Large intestine (tissue), 3 donors: ENCODE data around the gene BPIFB3. TPM values are rescaled to one million over a fixed set of nuclear protein-coding genes. Genes with fewer than 3 reads are reported as not detected.

Experiments used
- DNase-seq, 2 donors: peaks; one replicate each; pipeline versions ENCODE4 v3.0.0 to v3.0.0-alpha.2; 2013
- H3K27ac ChIP-seq: one replicate; pipeline ENCODE4 v1.5.1; 2013; ENCODE audit warnings: low read length
- H3K27me3 ChIP-seq: 2 replicates; pipeline ENCODE4 v1.6.1; 2013; ENCODE audit warnings: low read length; ENCODE audit not compliant: control insufficient read depth, insufficient read depth
- H3K36me3 ChIP-seq: 2 replicates; pipeline ENCODE4 v1.6.1; 2013; ENCODE audit warnings: low read length; ENCODE audit not compliant: control insufficient read depth, insufficient read depth
- H3K4me1 ChIP-seq: one replicate; pipeline ENCODE4 v1.6.1; 2013; ENCODE audit warnings: low read length; ENCODE audit not compliant: control insufficient read depth, insufficient read depth
- H3K4me3 ChIP-seq: one replicate; pipeline ENCODE4 v1.5.1; 2013; ENCODE audit warnings: low read length
- H3K9me3 ChIP-seq: one replicate; pipeline ENCODE4 v1.6.1; 2013; ENCODE audit warnings: mild to moderate bottlenecking, low read depth, low read length, moderate library complexity; ENCODE audit not compliant: control insufficient read depth
- WGBS: methylation state at CpG from one replicate; pipeline ENCODE4 v1.1.5; 2013; ENCODE audit warnings: low lambda C conversion rate; ENCODE audit not compliant: insufficient coverage; 5-methylcytosine and 5-hydroxymethylcytosine counted together
- polyA plus RNA-seq: library from polyadenylated mRNA; unstranded; fragments of 120-200 nt; gene quantifications from one replicate; pipeline ENCODE4 v1.2.1, GENCODE V29; 2013

BPIFB3 gene
- polyA plus RNA-seq, 1 donor, result not detected

DNA sequence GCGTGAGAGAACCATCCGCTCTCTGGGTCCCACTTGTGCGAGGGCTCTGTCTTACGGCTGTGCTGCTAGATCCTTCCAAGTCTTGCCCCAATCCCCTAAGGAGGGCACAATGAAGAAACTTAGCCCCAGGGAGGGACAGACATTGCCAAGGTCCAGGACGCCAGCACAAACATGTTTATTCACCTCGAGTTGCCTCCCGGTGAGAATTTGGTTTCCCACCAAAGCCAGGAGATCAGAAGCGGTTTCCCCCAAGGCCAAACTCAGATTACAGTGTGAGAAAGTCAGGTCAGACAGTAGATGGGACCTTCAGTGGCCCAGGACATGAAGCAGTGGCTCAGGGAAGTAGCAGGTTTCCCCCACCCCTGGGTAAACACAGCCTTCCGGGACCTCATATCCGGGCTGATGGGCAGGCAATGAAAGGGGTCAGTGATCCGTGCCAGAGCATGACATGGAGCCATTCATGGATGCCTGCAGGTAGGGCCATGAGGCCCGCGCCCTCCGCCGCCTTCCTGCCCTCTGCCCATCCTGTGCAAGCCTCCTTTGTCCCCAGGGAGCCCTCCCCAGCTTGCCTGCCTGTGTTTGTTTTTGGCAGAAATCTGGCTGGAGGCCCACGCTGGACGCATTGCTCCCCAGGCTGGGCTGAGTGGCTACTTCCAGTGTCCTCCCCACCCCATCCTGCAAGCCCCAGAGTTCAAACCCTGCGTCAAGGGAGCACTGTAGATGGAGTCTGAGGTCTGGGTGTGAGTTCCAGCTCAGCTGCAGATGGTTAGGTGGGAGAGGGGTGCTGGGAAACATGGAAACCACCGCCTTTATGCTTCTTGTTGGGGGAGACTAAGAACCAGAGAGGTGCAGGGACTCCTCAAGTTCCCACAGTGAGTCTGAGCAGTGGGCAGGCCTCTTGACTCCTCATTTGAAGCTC lies 44.2 kb upstream of the BPIFB3 start:
- WGBS, result no CpG with 5 or more reads among the region's 19 CpGs
- Histone ChIP-seq H3K9me3 (no peaks in the 10 kb centered on the region), H3K4me3 (no peak overlapping the region), H3K27ac (no peak overlapping the region), H3K27me3 (no peaks in the 10 kb centered on the region), H3K4me1 (no peaks in the 10 kb centered on the region), H3K36me3 (no peaks in the 10 kb centered on the region)
- DNase-seq, result no peak

DNA sequence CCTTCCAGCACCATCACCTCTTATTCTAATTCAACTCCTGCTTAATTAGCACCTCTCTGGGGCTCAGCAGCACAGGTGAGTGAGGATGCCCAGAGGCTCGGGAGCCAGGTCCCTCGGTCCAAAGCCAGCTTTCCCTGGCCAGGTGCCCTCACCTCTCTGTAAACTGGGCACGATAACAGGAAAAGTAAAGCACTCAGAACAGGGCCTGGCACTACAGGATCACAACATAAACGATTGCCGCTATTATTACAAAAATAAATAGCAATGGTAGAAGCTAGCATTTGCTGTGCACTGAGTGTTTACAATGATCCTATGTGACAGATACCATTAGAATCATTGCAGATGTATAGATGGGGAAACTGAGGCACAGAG lies 43.6 kb upstream of the BPIFB3 start:
- DNase-seq, result no peak
- no CpG with 5 or more reads among the region's 5 CpGs for WGBS
- H3K27me3 ChIP-seq, result peaks cover 5% of the 10 kb centered on the region

DNA sequence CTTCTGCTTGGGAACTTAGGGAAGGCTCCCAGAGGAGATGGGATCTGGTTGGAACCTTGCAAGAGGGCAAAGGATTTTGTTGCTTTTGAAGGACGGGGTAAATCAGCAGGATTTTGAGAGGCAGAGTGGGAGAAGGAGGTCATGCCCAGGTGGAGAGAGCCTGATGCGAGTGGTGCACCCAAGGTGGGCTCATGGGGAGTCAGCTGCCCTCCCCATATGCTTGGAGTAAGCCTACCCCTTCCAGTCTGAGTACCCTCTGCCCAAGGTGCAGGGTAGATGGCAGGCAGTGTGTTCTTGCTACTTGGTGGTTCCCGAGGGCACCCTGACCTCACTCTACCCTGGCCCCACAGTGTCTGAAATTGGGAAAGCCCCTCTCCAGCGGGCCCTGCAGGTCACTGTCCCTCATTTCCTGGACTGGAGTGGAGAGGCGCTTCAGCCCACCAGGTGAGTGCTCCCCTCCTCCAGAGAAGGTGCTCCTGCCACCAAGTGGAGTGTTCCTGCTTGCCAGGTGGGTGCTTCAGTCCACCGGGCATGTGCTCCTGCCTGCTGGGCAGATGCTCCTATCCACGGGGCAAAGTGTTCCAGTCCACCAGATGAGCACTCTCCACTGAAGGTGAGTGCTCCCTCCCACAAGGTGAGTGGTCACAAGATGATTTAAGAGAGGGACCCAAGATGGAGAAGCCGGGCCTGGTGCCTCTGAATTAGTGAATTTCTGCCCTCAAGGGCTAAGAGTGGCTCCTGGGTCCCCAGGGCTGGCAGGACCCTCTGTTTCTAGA lies 42.8 kb upstream of the BPIFB3 start:
- Histone ChIP-seq H3K9me3 (no peaks in the 10 kb centered on the region), H3K4me1 (no peaks in the 10 kb centered on the region), H3K36me3 (no peaks in the 10 kb centered on the region), H3K27me3 (peaks cover 6% of the 10 kb centered on the region), H3K27ac (no peak overlapping the region), H3K4me3 (no peak overlapping the region)
- no CpG with 5 or more reads among the region's 8 CpGs for WGBS
- DNase-seq, result no peak

More for the DNA sequence above, 43.6 kb upstream of the BPIFB3 start:
- Histone ChIP-seq H3K4me3 (no peak overlapping the region), H3K4me1 (no peaks in the 10 kb centered on the region), H3K9me3 (no peaks in the 10 kb centered on the region), H3K36me3 (no peaks in the 10 kb centered on the region), H3K27ac (no peak overlapping the region)

DNA sequence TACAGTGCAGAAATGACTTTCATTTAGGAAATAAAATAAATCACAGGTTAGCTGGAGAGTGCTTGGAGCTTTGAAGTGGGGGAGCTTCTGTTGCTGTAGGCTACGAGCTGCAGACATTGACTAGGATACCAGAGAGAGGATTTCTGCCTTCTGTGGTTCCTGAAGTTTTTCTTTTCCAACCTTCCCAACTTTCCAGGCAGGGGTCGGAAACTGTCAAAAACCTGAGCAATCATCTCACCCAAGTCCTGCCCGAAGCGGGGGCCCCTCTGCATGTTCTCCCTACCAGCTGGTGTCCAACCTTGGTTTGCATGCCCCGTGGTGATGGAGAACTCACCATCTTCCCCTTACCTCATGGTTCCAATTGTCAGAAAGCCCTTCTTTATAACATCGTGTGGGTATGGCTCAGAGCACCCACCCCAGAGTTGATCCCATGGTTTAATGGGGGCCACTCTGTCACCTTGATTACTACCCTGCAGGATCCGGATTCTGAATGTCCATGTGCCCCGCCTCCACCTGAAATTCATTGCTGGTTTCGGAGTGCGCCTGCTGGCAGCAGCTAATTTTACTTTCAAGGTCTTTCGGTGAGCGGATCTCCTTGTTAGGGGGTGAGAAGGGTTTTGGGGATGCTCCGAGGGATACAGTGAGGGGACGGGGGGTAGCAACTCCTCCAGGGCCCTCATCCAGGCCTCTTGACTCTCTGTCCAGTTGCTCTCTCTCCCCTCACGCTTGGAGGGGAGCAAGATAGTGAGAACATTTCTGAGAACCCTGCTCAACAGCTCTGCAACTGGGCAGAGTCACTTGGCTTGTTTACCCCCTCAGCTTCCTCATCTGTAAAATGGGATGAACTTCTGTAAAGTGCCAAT lies 41.1 kb upstream of the BPIFB3 start:
- H3K27me3 ChIP-seq, result peaks cover 6% of the 10 kb centered on the region
- no CpG with 5 or more reads among the region's 15 CpGs for WGBS

DNA sequence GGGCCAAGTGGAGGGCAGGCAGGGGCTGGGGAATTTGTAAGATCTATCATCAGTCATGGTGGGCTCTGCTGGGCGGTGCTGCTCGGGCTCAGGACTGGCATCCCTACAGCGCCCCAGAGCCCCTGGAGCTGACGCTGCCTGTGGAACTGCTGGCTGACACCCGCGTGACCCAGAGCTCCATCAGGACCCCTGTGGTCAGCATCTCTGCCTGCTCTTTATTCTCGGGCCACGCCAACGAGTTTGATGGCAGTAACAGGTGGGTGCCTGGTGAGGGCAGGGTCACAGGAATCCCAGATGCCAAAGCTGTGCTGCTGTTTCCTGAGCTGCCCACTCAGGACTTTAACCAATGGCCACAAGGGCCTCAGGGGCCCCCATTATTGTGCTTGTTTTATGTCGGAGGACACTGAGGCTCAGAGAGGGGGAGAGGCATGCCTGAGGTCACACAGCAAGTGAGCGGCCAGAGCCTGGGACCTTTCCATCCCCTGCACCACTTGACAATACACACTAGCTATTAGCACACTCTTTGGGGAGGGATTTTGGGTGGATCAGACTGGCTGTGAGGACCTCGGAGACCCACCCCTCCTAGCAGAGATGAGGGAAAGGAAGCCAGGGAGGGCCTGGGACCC lies 39.9 kb upstream of the BPIFB3 start:
- H3K4me3 ChIP-seq, result no peak overlapping the region
- WGBS, result no CpG with 5 or more reads among the region's 12 CpGs
- no peak for DNase-seq
- no peaks in the 10 kb centered on the region for H3K4me1 ChIP-seq
- H3K27me3 ChIP-seq, result peaks cover 6% of the 10 kb centered on the region
- H3K36me3 ChIP-seq, result no peaks in the 10 kb centered on the region
- no peaks in the 10 kb centered on the region for H3K9me3 ChIP-seq
- no peak overlapping the region for H3K27ac ChIP-seq

More for the DNA sequence above, 41.1 kb upstream of the BPIFB3 start:
- Histone ChIP-seq H3K4me3 (no peak overlapping the region), H3K9me3 (no peaks in the 10 kb centered on the region), H3K36me3 (no peaks in the 10 kb centered on the region), H3K4me1 (no peaks in the 10 kb centered on the region), H3K27ac (no peak overlapping the region)
- DNase-seq, result no peak

DNA sequence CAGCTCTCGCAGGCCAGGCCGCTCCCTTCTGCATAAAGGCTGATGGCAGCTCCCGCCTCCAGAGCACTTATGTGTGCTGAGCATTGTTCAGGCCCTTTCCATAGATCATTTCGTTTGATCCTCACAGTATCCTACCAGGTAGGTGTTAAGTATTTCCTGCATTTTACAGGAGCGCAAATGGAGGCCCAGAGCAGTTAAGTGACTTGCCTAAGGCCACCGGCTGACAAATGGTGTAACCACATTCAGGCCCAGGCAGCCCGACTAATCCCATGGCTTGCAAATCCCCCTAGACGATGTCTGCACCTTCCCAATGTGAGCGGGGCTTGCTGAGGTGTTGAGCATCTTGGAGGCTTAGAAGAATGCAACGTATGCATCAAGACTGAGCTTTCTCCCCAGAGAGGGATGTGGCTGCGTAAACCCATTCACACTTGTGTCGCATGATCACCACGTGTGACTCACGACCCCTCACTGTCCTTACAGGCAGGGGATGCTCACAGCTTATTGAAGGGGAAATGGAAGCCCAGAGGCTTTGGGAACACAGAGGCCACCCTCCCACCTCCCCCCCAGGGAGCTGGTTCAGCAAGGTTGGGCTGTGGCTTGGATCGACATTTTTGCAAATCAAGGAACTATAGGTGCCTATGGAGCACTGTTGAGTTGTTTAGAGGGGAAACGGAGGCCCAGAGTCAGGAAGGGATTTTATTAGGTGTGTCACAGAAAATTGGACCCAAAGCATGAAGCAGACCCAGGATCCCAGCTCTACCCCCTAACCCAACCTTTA lies 39.2 kb upstream of the BPIFB3 start:
- H3K4me1 ChIP-seq, result no peaks in the 10 kb centered on the region
- H3K27ac ChIP-seq, result no peak overlapping the region
- no peaks in the 10 kb centered on the region for H3K36me3 ChIP-seq
- DNase-seq, result no peak
- no peak overlapping the region for H3K4me3 ChIP-seq
- WGBS, result no CpG with 5 or more reads among the region's 16 CpGs
- peaks cover 6% of the 10 kb centered on the region for H3K27me3 ChIP-seq
- H3K9me3 ChIP-seq, result no peaks in the 10 kb centered on the region

DNA sequence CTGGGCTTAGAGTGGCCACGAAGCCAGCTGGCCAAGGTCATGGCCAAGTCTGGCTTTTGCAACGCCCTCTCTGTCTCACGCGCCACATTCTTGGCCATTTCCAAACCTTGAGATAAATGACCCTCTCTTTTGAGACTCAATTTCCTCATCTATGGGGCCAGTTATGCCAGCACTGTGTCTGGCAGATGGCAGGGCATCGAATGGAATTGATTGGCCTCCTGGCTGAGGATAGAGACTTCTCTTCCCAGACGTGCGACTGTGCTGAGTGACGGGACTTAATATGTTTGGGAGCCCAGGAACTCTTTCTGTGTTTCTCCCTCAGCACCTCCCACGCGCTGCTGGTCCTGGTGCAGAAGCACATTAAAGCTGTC lies 38.6 kb upstream of the BPIFB3 start:
- no peaks in the 10 kb centered on the region for H3K36me3 ChIP-seq
- no peak overlapping the region for H3K4me3 ChIP-seq
- 90% methylated on average over 2 of the region's 10 CpGs for WGBS
- no peaks in the 10 kb centered on the region for H3K9me3 ChIP-seq
- H3K27ac ChIP-seq, result no peak overlapping the region
- peaks cover 6% of the 10 kb centered on the region for H3K27me3 ChIP-seq
- no peak for DNase-seq
- H3K4me1 ChIP-seq, result no peaks in the 10 kb centered on the region

DNA sequence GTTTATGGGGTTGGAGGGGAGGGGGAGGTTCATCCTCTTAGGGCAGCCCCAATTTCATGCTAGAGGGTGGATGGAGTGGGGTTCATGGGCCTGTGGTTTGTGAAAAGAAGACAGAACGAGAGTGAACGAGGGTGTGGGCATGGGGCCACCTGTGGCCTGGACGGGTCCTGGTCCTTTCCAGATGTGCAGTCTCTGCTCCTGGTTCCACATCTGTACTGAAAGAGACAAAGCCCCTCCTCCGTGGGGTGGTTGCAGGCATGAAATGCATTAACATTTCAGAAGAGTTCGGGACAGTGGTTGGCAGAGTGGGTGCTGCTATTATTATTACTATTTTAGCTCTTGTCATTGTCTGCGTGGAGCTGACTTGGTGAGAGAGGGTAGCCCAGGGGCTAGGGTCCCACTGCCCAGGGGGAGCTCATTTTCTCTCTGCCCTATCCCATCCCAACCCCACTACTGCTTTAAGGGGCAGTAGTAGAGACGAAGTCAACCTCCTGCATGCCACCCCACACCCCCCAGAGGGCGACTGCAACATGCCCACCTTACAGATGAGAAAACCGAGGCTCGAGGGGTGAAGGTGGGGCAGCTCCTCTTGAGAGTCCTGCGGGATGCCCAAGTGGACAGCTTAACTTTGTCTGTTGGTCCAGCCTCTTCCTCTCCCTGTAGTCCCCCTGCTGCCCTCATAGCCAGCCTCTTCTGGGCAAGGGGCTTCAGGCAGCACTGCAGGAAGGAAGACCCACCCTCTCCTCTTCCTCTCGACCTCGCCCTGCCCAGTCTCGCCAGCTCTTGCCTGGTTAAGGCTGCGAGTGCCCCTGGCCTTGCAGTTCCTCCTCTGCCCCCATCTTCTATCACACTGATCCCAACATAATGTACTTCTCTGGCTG lies 37.8 kb upstream of the BPIFB3 start:
- Histone ChIP-seq H3K9me3 (no peaks in the 10 kb centered on the region), H3K4me3 (no peak overlapping the region), H3K27ac (no peak overlapping the region), H3K36me3 (no peaks in the 10 kb centered on the region), H3K27me3 (peaks cover 6% of the 10 kb centered on the region), H3K4me1 (no peaks in the 10 kb centered on the region)
- WGBS, result no CpG with 5 or more reads among the region's 15 CpGs
- no peak for DNase-seq
